Common myeloid progenitor, CD34-positive (primary cell): ENCODE data around the gene SPINDOC.

Experiments used
- CTCF ChIA-PET: fragments of 350-600 bp; sonication (Branson Sonifier 250); formaldehyde crosslinking; loops from one replicate; lab custom pipeline; 2021; ENCODE audit warnings: antibody characterized with exemption; lab: Charles Lee
- POLR2A ChIA-PET: fragments of 350-600 bp; sonication (Branson Sonifier 250); formaldehyde crosslinking; loops from one replicate; lab custom pipeline; 2021; ENCODE audit warnings: antibody characterized with exemption; lab: Charles Lee
- DNase-seq, 3 donors: peaks; one replicate each; pipeline versions ENCODE4 v3.0.0 to v3.0.0-alpha.2; 2013
- H3K27ac ChIP-seq, 2 experiments: 1 replicate in 1 of 2; 2 replicates in 1 of 2; pipeline ENCODE4 v1.7.0; 2013; ENCODE audit warnings: inconsistent platforms in 2 of 2, low read length in 2 of 2, mild to moderate bottlenecking in 2 of 2, low read depth in 1 of 2, moderate library complexity in 1 of 2; ENCODE audit not compliant: severe bottlenecking in 2 of 2, insufficient read depth in 1 of 2, poor library complexity in 1 of 2
- H3K27me3 ChIP-seq, 5 experiments: replicated peaks in 2 of 5; 1 replicate in 3 of 5; 2 replicates in 2 of 5; pipeline versions ENCODE4 v1.6.1 to v1.7.0; 2013; ENCODE audit warnings: low read length in 4 of 5, mild to moderate bottlenecking in 2 of 5, moderate library complexity in 2 of 5, inconsistent platforms in 1 of 5; ENCODE audit not compliant: insufficient read depth in 5 of 5, control insufficient read depth in 4 of 5
- H3K36me3 ChIP-seq, 4 experiments: 1 replicate in 2 of 4; 2 replicates in 2 of 4; pipeline versions ENCODE4 v1.6.1 to v1.7.0; 2013; ENCODE audit warnings: low read length in 3 of 4, control low read depth in 1 of 4, mild to moderate bottlenecking in 1 of 4; ENCODE audit not compliant: control insufficient read depth in 4 of 4, insufficient read depth in 4 of 4
- H3K4me1 ChIP-seq, 4 experiments: 1 replicate in 3 of 4; 2 replicates in 1 of 4; pipeline versions ENCODE4 v1.6.1 to v1.7.1; 2013; ENCODE audit warnings: low read length in 3 of 4, mild to moderate bottlenecking in 3 of 4, control low read depth in 1 of 4, inconsistent platforms in 1 of 4, moderate library complexity in 1 of 4; ENCODE audit not compliant: control insufficient read depth in 4 of 4, insufficient read depth in 4 of 4; ENCODE audit errors: control extremely low read depth in 1 of 4
- H3K4me3 ChIP-seq, 7 experiments: 1 replicate in 4 of 7; 2 replicates in 3 of 7; pipeline versions ENCODE4 v1.5.1 to v1.7.0; 2013; ENCODE audit warnings: mild to moderate bottlenecking in 7 of 7, low read length in 6 of 7, moderate library complexity in 6 of 7, inconsistent platforms in 2 of 7, low read depth in 2 of 7, control low read depth in 1 of 7; ENCODE audit not compliant: insufficient read depth in 4 of 7, control insufficient read depth in 1 of 7; ENCODE audit errors: extremely low read depth in 1 of 7
- H3K9me3 ChIP-seq, 5 experiments: 1 replicate in 4 of 5; 2 replicates in 1 of 5; pipeline versions ENCODE4 v1.6.1 to v1.7.1; 2013; ENCODE audit warnings: low read length in 4 of 5, mild to moderate bottlenecking in 2 of 5, inconsistent platforms in 1 of 5, low read depth in 1 of 5, moderate library complexity in 1 of 5; ENCODE audit not compliant: control insufficient read depth in 4 of 5, insufficient read depth in 2 of 5; ENCODE audit errors: control extremely low read depth in 1 of 5
- WGBS: methylation state at CpG from one replicate; pipeline ENCODE4 v1.1.5; 2013; ENCODE audit not compliant: insufficient coverage; 5-methylcytosine and 5-hydroxymethylcytosine counted together

The SPINDOC gene

DNA sequence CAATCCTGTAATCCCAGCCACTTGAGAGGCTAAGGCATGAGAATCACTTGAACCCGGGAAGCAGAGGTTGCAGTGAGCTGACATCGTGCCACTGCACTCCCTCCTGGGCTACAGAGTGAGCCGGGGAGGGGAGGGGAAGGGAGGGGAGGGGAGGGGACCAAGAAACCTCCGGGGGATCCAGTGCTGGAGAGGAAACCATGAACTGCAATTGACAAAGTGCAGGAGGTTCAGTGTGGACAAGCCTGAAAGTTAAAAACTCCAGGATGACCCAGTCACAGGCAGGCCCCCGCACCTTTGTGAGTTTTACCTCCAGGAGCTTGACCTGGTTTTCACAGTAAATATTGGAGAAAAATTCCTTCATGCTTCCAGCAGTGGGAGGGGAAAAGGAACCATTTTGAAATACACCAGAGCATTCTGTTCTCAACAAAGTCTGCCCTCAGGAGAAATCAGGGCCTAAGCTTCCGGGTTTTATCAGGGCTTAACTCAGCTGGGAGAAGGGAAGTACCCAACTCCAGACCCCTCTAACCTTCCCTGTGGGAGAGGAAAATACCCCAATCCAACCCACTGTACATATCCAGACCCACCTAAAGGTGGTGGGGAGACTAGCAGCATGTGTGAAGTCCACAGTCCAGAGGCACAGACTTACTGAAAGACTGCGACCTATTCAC lies 29.2 kb upstream of the SPINDOC start:
- no peaks in the 10 kb centered on the region for H3K9me3 ChIP-seq
- no peak for DNase-seq
- 57% methylated on average over 3 of the region's 7 CpGs for whole genome bisulfite sequencing
- H3K36me3 ChIP-seq, result no peaks in the 10 kb centered on the region
- ChIA-PET POLR2A (no interaction called here), CTCF (interaction anchor here (0.7 to 2.0 kb wide), 4 partner anchors 10 to 52 kb away, joined by 3 to 5 read pairs (median 4); no protein-coding TSS in a partner anchor)
- H3K27me3 ChIP-seq, result no peaks in the 10 kb centered on the region
- no peak overlapping the region for H3K27ac ChIP-seq
- H3K4me1 ChIP-seq, result no peaks in the 10 kb centered on the region
- H3K4me3 ChIP-seq, result no peak overlapping the region

DNA sequence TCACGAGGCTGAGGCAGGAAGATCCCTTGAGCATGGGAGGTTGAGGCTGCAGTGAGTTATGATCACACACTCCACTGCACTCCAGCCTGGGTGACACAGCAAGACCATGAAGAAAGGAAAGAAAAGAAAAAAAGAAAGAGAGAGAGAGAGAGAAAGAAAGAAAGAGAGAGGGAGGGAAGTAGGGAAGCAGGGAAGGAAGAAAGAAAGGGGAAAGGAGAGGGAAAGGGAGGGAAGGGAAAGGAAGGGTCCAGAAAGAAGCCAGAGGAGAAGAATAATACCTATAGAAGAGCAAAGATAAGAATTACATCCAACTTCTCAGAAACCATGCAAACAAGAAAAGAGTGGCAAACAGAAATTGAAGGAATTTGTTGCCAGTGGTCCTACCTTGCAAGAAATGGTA lies 27.4 kb upstream of the SPINDOC start:
- no peak for DNase-seq
- Histone ChIP-seq H3K27me3 (no peaks in the 10 kb centered on the region), H3K9me3 (no peaks in the 10 kb centered on the region), H3K36me3 (no peaks in the 10 kb centered on the region), H3K4me3 (no peak overlapping the region), H3K4me1 (no peaks in the 10 kb centered on the region), H3K27ac (no peak overlapping the region)
- ChIA-PET CTCF (no interaction called here), POLR2A (no interaction called here)
- WGBS, result 83% methylated on average over 1 of the region's 1 CpG

DNA sequence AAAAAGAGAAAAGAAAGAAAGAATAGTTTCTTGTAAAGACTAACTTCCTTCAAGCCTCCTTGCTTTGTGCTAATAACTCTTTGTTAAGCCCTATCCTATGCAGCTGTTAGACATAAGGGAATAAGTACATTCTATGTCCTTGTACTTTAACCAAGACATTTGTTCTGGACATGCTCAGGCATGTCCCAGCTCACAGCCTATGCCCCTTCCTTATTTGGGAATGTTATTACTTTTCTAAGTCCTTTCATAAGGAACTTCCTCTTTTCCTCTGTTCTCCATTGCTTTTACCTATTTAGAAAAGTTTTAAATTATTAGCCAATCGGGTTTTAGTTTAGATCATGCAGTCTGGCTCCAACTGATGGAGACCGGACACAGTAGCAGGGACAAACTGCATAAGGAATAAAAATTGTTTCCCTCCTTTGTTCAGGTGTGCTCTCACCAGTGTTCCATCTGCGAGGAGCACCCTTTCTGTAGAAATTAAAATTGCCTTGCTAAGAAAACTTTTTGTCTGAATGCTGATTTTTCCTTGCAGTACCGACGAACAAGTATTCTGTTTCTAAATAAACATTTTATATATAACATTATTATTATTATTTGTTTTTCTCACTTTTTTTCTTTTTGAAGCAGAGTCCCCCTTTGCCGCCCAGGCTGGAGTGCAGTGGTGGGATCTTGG lies 21.6 kb upstream of the SPINDOC start:
- H3K9me3 ChIP-seq, result peaks cover 0 to 16% (median 8%) of the 10 kb centered on the region in 5 experiments
- ChIA-PET POLR2A (no interaction called here), CTCF (no interaction called here)
- H3K4me3 ChIP-seq, result no peak overlapping the region
- no peaks in the 10 kb centered on the region for H3K27me3 ChIP-seq
- 100% methylated on average over 2 of the region's 6 CpGs for WGBS
- DNase-seq, result peak in 1 of 3 donors; percentile 15
- no peak overlapping the region for H3K27ac ChIP-seq
- H3K4me1 ChIP-seq, result no peaks in the 10 kb centered on the region
- no peaks in the 10 kb centered on the region for H3K36me3 ChIP-seq

DNA sequence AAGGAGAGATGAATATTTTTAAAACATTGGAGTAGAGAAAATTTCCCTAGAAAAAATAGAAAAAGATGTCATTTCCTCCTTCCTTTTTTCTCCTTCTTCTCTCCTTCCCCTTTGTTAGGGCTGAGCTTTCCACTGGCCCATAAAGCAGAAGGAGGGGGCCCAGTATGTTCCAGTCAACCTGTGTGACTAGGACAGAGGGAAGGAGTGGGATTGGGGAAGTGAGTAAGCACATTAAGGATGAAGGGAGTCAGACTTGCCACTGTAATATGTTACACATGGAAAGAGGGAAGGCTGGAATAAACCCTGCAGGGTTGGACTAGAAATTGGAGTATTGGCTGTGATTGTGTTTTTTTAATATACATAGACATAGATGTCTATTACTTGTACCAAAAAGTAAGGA lies 20.1 kb upstream of the SPINDOC start:
- no peak overlapping the region for H3K4me3 ChIP-seq
- peaks cover 0 to 16% (median 8%) of the 10 kb centered on the region in 5 experiments for H3K9me3 ChIP-seq
- no peak overlapping the region for H3K27ac ChIP-seq
- ChIA-PET CTCF (no interaction called here), POLR2A (no interaction called here)
- no peaks in the 10 kb centered on the region for H3K4me1 ChIP-seq
- no peak for DNase-seq
- no peaks in the 10 kb centered on the region for H3K36me3 ChIP-seq
- H3K27me3 ChIP-seq, result no peaks in the 10 kb centered on the region

DNA sequence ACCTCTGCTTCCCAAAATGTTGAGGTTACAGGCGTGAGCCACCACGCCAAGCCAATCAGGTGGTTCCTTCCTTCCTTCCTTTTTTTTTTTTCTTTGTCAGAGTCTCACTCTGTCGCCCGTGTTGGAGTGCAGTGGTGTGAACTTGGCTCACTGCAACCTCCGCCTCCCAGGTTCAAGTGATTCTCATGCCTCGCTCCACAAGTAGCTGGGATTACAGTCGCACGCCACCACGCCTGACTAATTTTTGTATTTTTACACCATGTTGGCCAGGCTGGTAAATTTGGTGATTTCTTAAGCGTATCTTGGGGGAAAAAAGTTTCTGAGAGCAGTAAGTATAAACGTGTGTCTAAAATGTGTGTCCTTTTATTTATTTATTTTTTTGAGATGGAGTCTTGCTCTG lies 18.2 kb upstream of the SPINDOC start:
- Histone ChIP-seq H3K9me3 (peaks cover 0 to 16% (median 8%) of the 10 kb centered on the region in 5 experiments), H3K36me3 (no peaks in the 10 kb centered on the region), H3K4me1 (no peaks in the 10 kb centered on the region), H3K27me3 (no peaks in the 10 kb centered on the region), H3K27ac (no peak overlapping the region), H3K4me3 (no peak overlapping the region)
- no peak for DNase-seq
- CTCF ChIA-PET, result no interaction called here
- POLR2A ChIA-PET, result interaction anchor here (0.7 kb wide), 1 partner anchor 10 kb away, joined by 6 read pairs; no protein-coding TSS in a partner anchor
- WGBS, result 61% methylated on average over 10 of the region's 11 CpGs

DNA sequence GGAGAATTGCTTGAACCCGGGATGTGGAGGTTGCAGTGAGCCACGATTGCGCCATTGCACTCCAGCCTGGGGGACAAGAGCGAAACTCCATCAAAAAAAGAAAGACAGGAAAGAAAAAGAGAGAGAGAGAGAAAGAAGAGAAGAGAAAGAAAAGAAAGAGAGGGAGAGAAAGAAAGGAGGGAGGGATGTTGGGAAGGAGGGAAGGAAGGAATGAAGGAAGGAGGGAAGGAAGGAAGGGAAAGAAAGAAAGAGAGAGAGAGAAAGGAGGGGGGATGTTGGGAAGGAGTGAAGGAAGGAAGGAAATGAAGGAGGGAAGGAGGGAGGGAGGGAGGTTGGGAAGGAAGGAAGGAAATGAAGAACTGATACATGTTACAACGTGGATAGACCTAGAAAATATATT lies 12.3 kb upstream of the SPINDOC start:
- no peaks in the 10 kb centered on the region for H3K36me3 ChIP-seq
- no peak overlapping the region for H3K27ac ChIP-seq
- no peaks in the 10 kb centered on the region for H3K27me3 ChIP-seq
- H3K9me3 ChIP-seq, result peaks cover 0 to 3% (median 0%) of the 10 kb centered on the region in 5 experiments
- CTCF ChIA-PET, result interaction anchor here (1.6 kb wide), 1 partner anchor 12 kb away, joined by 3 read pairs; no protein-coding TSS in a partner anchor
- POLR2A ChIA-PET, result no interaction called here
- no peak for DNase-seq
- no peaks in the 10 kb centered on the region for H3K4me1 ChIP-seq
- no peak overlapping the region for H3K4me3 ChIP-seq
- 94% methylated on average over 3 of the region's 5 CpGs for WGBS
